ENCODE data around the gene KIAA1671. TPM values are rescaled to one million over a fixed set of nuclear protein-coding genes. Genes with fewer than 3 reads are reported as not detected.

The KIAA1671 gene
- polyA plus RNA-seq, 1 donor (not counting 4 experiments of a cell fraction or from before 2014, with no cell fraction given), result 17.4 TPM

DNA sequence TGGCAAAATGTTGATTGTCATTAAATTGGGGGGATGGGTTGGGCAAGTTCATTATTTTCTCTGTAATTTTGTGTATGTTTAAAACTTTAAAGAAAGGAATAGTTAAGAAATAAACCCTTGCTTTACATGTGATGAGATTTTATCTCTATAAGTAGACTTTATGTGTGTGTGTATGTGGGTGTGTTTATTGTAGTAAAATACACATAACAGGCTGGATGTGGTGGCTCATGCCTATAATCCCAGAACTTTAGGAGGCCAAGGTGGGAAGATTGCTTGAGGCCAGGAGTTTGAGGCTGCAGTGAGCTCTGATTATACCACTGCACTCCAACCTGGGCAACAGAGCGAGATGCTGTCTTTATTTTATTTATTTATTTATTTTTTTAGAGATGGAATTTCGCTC lies 83.2 kb downstream of the KIAA1671 start:
- H3K4me3 ChIP-seq (ENCODE audit: control insufficient read depth in 2 of 3, extremely low read depth in 1 of 3, insufficient read depth in 2 of 3, low read depth in 1 of 3, low read length in 3 of 3), result no peak overlapping the region
- no peaks in the 10 kb centered on the region for H4K20me1 ChIP-seq (ENCODE audit: control insufficient read depth, extremely low read depth, insufficient read depth, low read length)
- no peaks in the 10 kb centered on the region for H3K27me3 ChIP-seq (ENCODE audit: control insufficient read depth, extremely low read depth, insufficient read depth, low read length)
- H3K4me1 ChIP-seq (ENCODE audit: control insufficient read depth, extremely low read depth, insufficient read depth, low read length), result no peaks in the 10 kb centered on the region
- peaks cover 25 to 32% of the 10 kb centered on the region in 2 experiments for H3K36me3 ChIP-seq (ENCODE audit: control insufficient read depth in 2 of 2, extremely low read depth in 1 of 2, insufficient read depth in 2 of 2, low read length in 2 of 2)
- H3K79me2 ChIP-seq (ENCODE audit: control insufficient read depth, insufficient read depth, low read length), result no peaks in the 10 kb centered on the region
- H3K9me1 ChIP-seq (ENCODE audit: control insufficient read depth, extremely low read depth, insufficient read depth, low read length), result no peaks in the 10 kb centered on the region
- no peaks in the 10 kb centered on the region for H3K9me3 ChIP-seq (ENCODE audit: control insufficient read depth, low read depth, low read length)
- FAIRE-seq (no peak), DNase-seq (ENCODE audit: low read depth, low spot score) (no peak)
- H3K27ac ChIP-seq (ENCODE audit: control insufficient read depth, insufficient read depth, low read length), result no peak overlapping the region
- H3K4me2 ChIP-seq (ENCODE audit: control insufficient read depth, extremely low read depth, insufficient read depth, low read depth, low read length), result no peak overlapping the region
- no peak overlapping the region for H3K9ac ChIP-seq (ENCODE audit: control insufficient read depth, extremely low read depth, insufficient read depth, low read length)
- H2AFZ ChIP-seq (ENCODE audit: control insufficient read depth, low read length), result no peak overlapping the region
- dilution Hi-C loops (cut with MboI; ENCODE audit: extremely low pct_ligation_motif_present, low sequenced_read_pairs), result no loop called here
- no peak for TF ChIP-seq EZH2 (IDR thresholded peaks at IDR 0.05; ENCODE audit: low read length)
- TF ChIP-seq, protein P1, sequence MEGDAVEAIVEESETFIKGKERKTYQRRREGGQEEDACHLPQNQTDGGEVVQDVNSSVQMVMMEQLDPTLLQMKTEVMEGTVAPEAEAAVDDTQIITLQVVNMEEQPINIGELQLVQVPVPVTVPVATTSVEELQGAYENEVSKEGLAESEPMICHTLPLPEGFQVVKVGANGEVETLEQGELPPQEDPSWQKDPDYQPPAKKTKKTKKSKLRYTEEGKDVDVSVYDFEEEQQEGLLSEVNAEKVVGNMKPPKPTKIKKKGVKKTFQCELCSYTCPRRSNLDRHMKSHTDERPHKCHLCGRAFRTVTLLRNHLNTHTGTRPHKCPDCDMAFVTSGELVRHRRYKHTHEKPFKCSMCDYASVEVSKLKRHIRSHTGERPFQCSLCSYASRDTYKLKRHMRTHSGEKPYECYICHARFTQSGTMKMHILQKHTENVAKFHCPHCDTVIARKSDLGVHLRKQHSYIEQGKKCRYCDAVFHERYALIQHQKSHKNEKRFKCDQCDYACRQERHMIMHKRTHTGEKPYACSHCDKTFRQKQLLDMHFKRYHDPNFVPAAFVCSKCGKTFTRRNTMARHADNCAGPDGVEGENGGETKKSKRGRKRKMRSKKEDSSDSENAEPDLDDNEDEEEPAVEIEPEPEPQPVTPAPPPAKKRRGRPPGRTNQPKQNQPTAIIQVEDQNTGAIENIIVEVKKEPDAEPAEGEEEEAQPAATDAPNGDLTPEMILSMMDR (optimal IDR thresholded peaks at IDR 0.05 in 1 of 3, IDR thresholded peaks at IDR 0.05 in 1 of 3, conservative IDR thresholded peaks at IDR 0.05 in 1 of 3; ENCODE audit: extremely low read depth in 1 of 3, insufficient read depth in 2 of 3, low read length in 3 of 3), result no peak

DNA sequence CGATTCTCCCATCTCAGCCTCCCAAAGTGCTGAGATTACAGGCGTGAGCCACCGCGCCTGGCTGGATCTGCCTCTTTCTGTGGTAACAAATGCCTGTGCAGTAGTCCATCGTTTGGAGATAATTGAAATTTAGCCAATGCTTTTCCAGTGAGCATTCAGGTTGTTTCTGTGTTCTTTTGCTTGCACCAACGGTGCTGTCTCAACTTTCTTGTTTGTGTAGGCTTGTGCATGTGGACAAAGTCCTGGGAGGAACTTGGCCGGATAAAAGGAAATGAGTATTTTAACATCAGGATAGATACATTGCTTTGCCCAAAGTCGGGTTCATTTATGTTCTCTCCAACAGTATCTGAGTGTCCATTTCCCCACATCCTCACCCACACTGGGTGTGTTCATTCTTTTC lies 85.7 kb downstream of the KIAA1671 start:
- Histone ChIP-seq H3K27ac (ENCODE audit: control insufficient read depth, insufficient read depth, low read length) (no peak overlapping the region), H3K9me1 (ENCODE audit: control insufficient read depth, extremely low read depth, insufficient read depth, low read length) (no peaks in the 10 kb centered on the region), H3K27me3 (ENCODE audit: control insufficient read depth, extremely low read depth, insufficient read depth, low read length) (no peaks in the 10 kb centered on the region), H3K4me1 (ENCODE audit: control insufficient read depth, extremely low read depth, insufficient read depth, low read length) (no peaks in the 10 kb centered on the region), H3K9me3 (ENCODE audit: control insufficient read depth, low read depth, low read length) (no peaks in the 10 kb centered on the region), H3K79me2 (ENCODE audit: control insufficient read depth, insufficient read depth, low read length) (no peaks in the 10 kb centered on the region), H3K4me2 (ENCODE audit: control insufficient read depth, extremely low read depth, insufficient read depth, low read depth, low read length) (no peak overlapping the region), H2AFZ (ENCODE audit: control insufficient read depth, low read length) (no peak overlapping the region), H4K20me1 (ENCODE audit: control insufficient read depth, extremely low read depth, insufficient read depth, low read length) (no peaks in the 10 kb centered on the region), H3K4me3 (ENCODE audit: control insufficient read depth in 2 of 3, extremely low read depth in 1 of 3, insufficient read depth in 2 of 3, low read depth in 1 of 3, low read length in 3 of 3) (no peak overlapping the region), H3K9ac (ENCODE audit: control insufficient read depth, extremely low read depth, insufficient read depth, low read length) (no peak overlapping the region), H3K36me3 (ENCODE audit: control insufficient read depth in 2 of 2, extremely low read depth in 1 of 2, insufficient read depth in 2 of 2, low read length in 2 of 2) (peaks cover 22 to 29% of the 10 kb centered on the region in 2 experiments)
- dilution Hi-C loops (cut with MboI; ENCODE audit: extremely low pct_ligation_motif_present, low sequenced_read_pairs), result no loop called here
- DNase-seq (ENCODE audit: low read depth, low spot score) (no peak), FAIRE-seq (no peak)
- no peak for TF ChIP-seq EZH2 (IDR thresholded peaks at IDR 0.05; ENCODE audit: low read length)
- TF ChIP-seq, protein P1 (optimal IDR thresholded peaks at IDR 0.05 in 1 of 3, IDR thresholded peaks at IDR 0.05 in 1 of 3, conservative IDR thresholded peaks at IDR 0.05 in 1 of 3; ENCODE audit: extremely low read depth in 1 of 3, insufficient read depth in 2 of 3, low read length in 3 of 3), result no peak

Data from keratinocyte (primary cell).